Astrocyte (in vitro differentiated cells and primary cell): ENCODE data around the gene HRCT1. TPM values are rescaled to one million over a fixed set of nuclear protein-coding genes. Genes with fewer than 3 reads are reported as not detected.
A peak's percentile ranks its signal among the peaks of the same experiment; 100 is the strongest.

Experiments used
- DNase-seq: peaks from one replicate; pipeline ENCODE4 v3.0.0-alpha.2; 2010; ENCODE audit warnings: low read depth
- FAIRE-seq: peaks from 2 replicates; lab custom pipeline; 2011; peaks lifted over from hg19 to GRCh38; lab: Jason Lieb, UNC
- H2AFZ ChIP-seq: 2 replicates; pipeline ENCODE4 v1.6.0; 2012; ENCODE audit warnings: low read depth, low read length, inconsistent platforms
- H3K27ac ChIP-seq: 2 replicates; pipeline ENCODE4 v1.5.1; 2011; ENCODE audit warnings: low read depth, low read length, inconsistent platforms
- H3K27me3 ChIP-seq: 2 replicates; pipeline ENCODE4 v1.6.0; 2011; ENCODE audit warnings: low read length, inconsistent platforms; ENCODE audit not compliant: insufficient read depth
- H3K36me3 ChIP-seq: 2 replicates; pipeline ENCODE4 v1.5.1; 2011; ENCODE audit warnings: low read length, inconsistent platforms; ENCODE audit not compliant: insufficient read depth
- H3K4me1 ChIP-seq: 2 replicates; pipeline ENCODE4 v1.5.1; 2011; ENCODE audit warnings: low read length, inconsistent platforms; ENCODE audit not compliant: insufficient read depth
- H3K4me2 ChIP-seq: 2 replicates; pipeline ENCODE4 v1.6.0; 2012; ENCODE audit warnings: low read length, inconsistent platforms
- H3K4me3 ChIP-seq: 2 replicates; pipeline ENCODE4 v1.5.1; 2011; ENCODE audit warnings: low read depth, mild to moderate bottlenecking, low read length, inconsistent platforms; ENCODE audit not compliant: insufficient read depth
- H3K79me2 ChIP-seq: 2 replicates; pipeline ENCODE4 v1.6.0; 2012; ENCODE audit warnings: mild to moderate bottlenecking, low read length, inconsistent platforms; ENCODE audit not compliant: insufficient read depth
- H3K9ac ChIP-seq: 2 replicates; pipeline ENCODE4 v1.6.0; 2012; ENCODE audit warnings: mild to moderate bottlenecking, low read length, inconsistent platforms
- H3K9me3 ChIP-seq: 2 replicates; pipeline ENCODE4 v1.5.1; 2012; ENCODE audit warnings: low read depth, mild to moderate bottlenecking, low read length, inconsistent platforms; ENCODE audit not compliant: insufficient read depth
- H4K20me1 ChIP-seq: 2 replicates; pipeline ENCODE4 v1.6.0; 2012; ENCODE audit warnings: low read length, inconsistent platforms; ENCODE audit not compliant: insufficient read depth
- H3K27ac Mint-ChIP-seq: one replicate; pipeline ENCODE4 v1.8.0; 2021; ENCODE audit warnings: mild to moderate bottlenecking, mixed read lengths; ENCODE audit not compliant: unreplicated experiment
- H3K27me3 Mint-ChIP-seq: one replicate; pipeline ENCODE4 v1.8.0; 2021; ENCODE audit warnings: low read depth, mixed read lengths; ENCODE audit not compliant: unreplicated experiment
- H3K36me3 Mint-ChIP-seq: one replicate; pipeline ENCODE4 v1.8.0; 2021; ENCODE audit warnings: low read depth, mixed read lengths; ENCODE audit not compliant: unreplicated experiment
- H3K4me1 Mint-ChIP-seq: one replicate; pipeline ENCODE4 v1.8.0; 2021; ENCODE audit warnings: low read depth, mixed read lengths; ENCODE audit not compliant: unreplicated experiment
- H3K4me3 Mint-ChIP-seq: one replicate; pipeline ENCODE4 v1.8.0; 2021; ENCODE audit warnings: mild to moderate bottlenecking, moderate library complexity, mixed read lengths; ENCODE audit not compliant: unreplicated experiment
- H3K9me3 Mint-ChIP-seq: one replicate; pipeline ENCODE4 v1.8.0; 2021; ENCODE audit warnings: mild to moderate bottlenecking, mixed read lengths; ENCODE audit not compliant: unreplicated experiment
- CTCF ChIP-seq: IDR thresholded peaks from 2 replicates; pipeline ENCODE4 v1.5.1; 2011; ENCODE audit warnings: low read depth, mild to moderate bottlenecking, inconsistent platforms, low read length, moderate library complexity; ENCODE audit not compliant: insufficient read depth
- EZH2 ChIP-seq: IDR thresholded peaks from 2 replicates; pipeline ENCODE4 v1.6.1; 2012; ENCODE audit warnings: mild to moderate bottlenecking, low read length, inconsistent platforms; ENCODE audit not compliant: insufficient read depth
- total RNA-seq: library from RNA; stranded (reverse); gene quantifications from 2 replicates; pipeline ENCODE4 v1.2.1, GENCODE V29; 2021

HRCT1 gene
- total RNA-seq, 1 donor from 2014 or later = 0.39 TPM

GRCh38 chr9:35858458-35858857 lies 47.5 kb upstream of the HRCT1 start:
- FAIRE-seq = no peak
- no peak overlapping the region for H3K4me3 Mint-ChIP-seq
- Histone ChIP-seq H3K36me3 (no peaks in the 10 kb centered on the region), H3K27me3 (peaks cover 19% of the 10 kb centered on the region), H3K4me2 (no peak overlapping the region), H2AFZ (no peak overlapping the region), H4K20me1 (no peaks in the 10 kb centered on the region), H3K9me3 (no peaks in the 10 kb centered on the region), H3K27ac (no peak overlapping the region), H3K9ac (no peak overlapping the region), H3K4me3 (no peak overlapping the region), H3K4me1 (no peaks in the 10 kb centered on the region), H3K79me2 (no peaks in the 10 kb centered on the region)
- TF ChIP-seq CTCF (no peak), EZH2 (no peak)
- H3K4me1 Mint-ChIP-seq = no peaks in the 10 kb centered on the region
- no peak for DNase-seq
- H3K27ac Mint-ChIP-seq = no peak overlapping the region
- peaks cover 1% of the 10 kb centered on the region for H3K9me3 Mint-ChIP-seq
- H3K36me3 Mint-ChIP-seq = peaks cover 8% of the 10 kb centered on the region
- peaks cover 72% of the 10 kb centered on the region for H3K27me3 Mint-ChIP-seq

GRCh38 chr9:35859310-35859989 lies 46.6 kb upstream of the HRCT1 start:
- H3K4me3 Mint-ChIP-seq = no peak overlapping the region
- Histone ChIP-seq H4K20me1 (no peaks in the 10 kb centered on the region), H3K27me3 (peaks cover 22% of the 10 kb centered on the region), H2AFZ (no peak overlapping the region), H3K4me2 (no peak overlapping the region), H3K9me3 (no peaks in the 10 kb centered on the region), H3K27ac (no peak overlapping the region), H3K4me1 (no peaks in the 10 kb centered on the region), H3K79me2 (no peaks in the 10 kb centered on the region), H3K9ac (no peak overlapping the region), H3K36me3 (no peaks in the 10 kb centered on the region), H3K4me3 (no peak overlapping the region)
- H3K4me1 Mint-ChIP-seq = no peaks in the 10 kb centered on the region
- TF ChIP-seq EZH2 = no peak
- peaks cover 8% of the 10 kb centered on the region for H3K36me3 Mint-ChIP-seq
- peaks cover 1% of the 10 kb centered on the region for H3K9me3 Mint-ChIP-seq
- H3K27me3 Mint-ChIP-seq = peaks cover 78% of the 10 kb centered on the region
- H3K27ac Mint-ChIP-seq = peak overlapping the region; percentile 11
- DNase-seq (no peak), FAIRE-seq (no peak)

- H3K9ac ChIP-seq = no peak overlapping the region
- Mint-ChIP-seq H3K27me3 (peaks cover 78% of the 10 kb centered on the region), H3K4me1 (no peaks in the 10 kb centered on the region), H3K4me3 (no peak overlapping the region), H3K27ac (no peak overlapping the region), H3K36me3 (peaks cover 8% of the 10 kb centered on the region), H3K9me3 (no peaks in the 10 kb centered on the region)
- no peak overlapping the region for H3K4me3 ChIP-seq
- no peak for TF ChIP-seq CTCF
- TF ChIP-seq EZH2 = no peak
- H3K27ac ChIP-seq = no peak overlapping the region
- no peaks in the 10 kb centered on the region for H4K20me1 ChIP-seq
- H3K9me3 ChIP-seq = no peaks in the 10 kb centered on the region
- peaks cover 22% of the 10 kb centered on the region for H3K27me3 ChIP-seq
- H3K79me2 ChIP-seq = no peaks in the 10 kb centered on the region
- FAIRE-seq = no peak
- H3K4me1 ChIP-seq = no peaks in the 10 kb centered on the region
- no peak for DNase-seq
- H3K4me2 ChIP-seq = no peak overlapping the region
- H2AFZ ChIP-seq = no peak overlapping the region
- H3K36me3 ChIP-seq = no peaks in the 10 kb centered on the region
Measured at GRCh38 chr9:35859990-35860339, 46.0 kb upstream of the HRCT1 start.
